Stimulated activated CD4-positive, alpha-beta T cell treated with anti-CD3 and anti-CD28 coated beads, Interleukin-4, amount 100 ng/mL, for 4 hours (primary cell): ENCODE data around the gene HSD11B2.
A peak's percentile ranks its signal among the peaks of the same experiment; 100 is the strongest.
"Not testable (repeated sequence)": the region's sequence is repeated elsewhere in the genome, so short reads cannot be mapped to it uniquely, and the experiment has no call there.

Source experiments
- DNase-seq, 2 experiments: peaks; one replicate each; pipeline ENCODE4 v3.0.0-alpha.2; 2020

HSD11B2 gene

GRCh38 chr16:67397036-67397801, 33.7 kb upstream of the HSD11B2 start:
- DNase-seq: no peak

GRCh38 chr16:67397812-67398545, 32.9 kb upstream of the HSD11B2 start:
- DNase-seq: no peak

GRCh38 chr16:67398546-67399217, 32.2 kb upstream of the HSD11B2 start:
- DNase-seq: no peak

GRCh38 chr16:67399218-67399733, 31.6 kb upstream of the HSD11B2 start:
- DNase-seq: peak; percentile 23 to 61

DNA sequence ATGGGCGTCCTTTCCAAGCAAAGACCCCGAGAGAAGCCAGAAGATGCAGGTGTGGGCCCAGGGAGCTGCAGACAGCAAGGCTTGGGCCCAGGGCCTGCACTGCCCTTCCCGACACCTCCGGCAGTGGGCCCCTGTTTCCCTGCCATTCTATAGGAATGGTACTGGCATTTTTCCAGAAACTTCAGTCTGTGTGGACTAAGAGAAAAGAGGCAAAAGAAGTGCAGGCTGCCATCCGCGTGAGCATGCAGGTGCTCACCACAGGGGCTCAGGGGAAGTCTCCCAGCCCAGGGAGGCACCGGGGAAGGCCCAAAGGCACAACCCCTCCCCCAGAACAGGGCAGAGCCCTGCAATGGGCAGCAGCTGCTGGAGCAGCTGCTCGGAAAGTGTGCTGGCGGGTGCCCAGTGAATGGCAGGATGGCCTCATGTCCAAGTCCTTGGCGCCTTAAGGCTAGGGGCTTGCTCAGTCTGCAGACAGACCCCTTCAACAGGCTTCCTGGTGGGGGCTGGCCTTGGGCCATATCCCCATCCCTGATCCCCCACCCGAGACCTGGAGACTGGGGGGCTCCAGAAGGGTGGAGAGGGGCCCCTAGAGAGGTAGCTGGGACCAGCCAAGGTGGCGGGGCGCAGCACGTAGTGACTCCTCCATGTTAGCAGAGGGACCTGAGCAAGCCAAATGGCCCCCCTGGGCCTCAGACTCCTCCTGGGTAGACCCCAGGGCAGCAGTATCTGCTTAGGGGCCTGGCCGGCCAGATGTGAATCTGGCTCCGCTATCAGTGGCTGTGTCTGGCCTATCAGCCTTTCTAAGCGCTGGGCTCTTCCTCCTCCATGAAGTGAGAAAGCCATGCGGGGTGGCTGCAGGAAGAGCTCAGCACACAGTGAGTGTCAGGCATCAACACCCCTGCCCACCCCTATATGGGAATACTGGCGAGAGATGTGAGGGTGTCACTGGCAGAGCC, 30.9 kb upstream of the HSD11B2 start:
- no peak for DNase-seq

- no peak for DNase-seq
Measured at GRCh38 chr16:67400901-67401300, 30.0 kb upstream of the HSD11B2 start.

DNA sequence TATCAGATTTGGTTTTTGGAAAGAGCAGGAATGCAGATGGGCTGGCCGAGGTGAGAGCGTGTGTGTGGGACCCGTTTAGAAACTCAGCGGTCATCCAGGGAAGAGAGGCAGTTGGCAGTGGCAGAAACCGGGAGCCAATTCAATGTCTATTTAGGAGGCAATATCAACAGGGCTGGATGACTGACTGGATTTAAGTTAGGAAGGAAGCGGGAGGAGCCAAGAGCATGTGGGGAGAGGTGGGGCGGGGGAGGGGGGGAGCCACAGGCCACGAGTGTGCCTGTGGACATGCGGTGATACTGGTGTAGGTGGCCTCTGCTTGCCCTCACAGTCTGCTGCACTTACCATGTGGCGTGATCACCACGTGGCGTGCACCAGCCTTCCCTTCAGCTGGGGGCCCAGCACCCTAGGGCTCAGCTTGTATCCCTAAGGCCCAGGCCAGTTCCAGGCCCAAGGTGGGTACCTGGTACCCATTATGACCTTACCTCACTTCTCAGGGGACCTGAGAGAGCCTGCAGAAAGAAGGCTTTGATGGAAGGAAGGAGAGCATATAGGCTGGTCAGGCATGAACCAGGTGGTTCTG, 26.9 kb upstream of the HSD11B2 start:
- DNase-seq: no peak

GRCh38 chr16:67404740-67405226, 26.1 kb upstream of the HSD11B2 start:
- DNase-seq: no peak

- DNase-seq: no peak
Measured at GRCh38 chr16:67405336-67405735, 25.6 kb upstream of the HSD11B2 start.

GRCh38 chr16:67406111-67406971, 24.6 kb upstream of the HSD11B2 start:
- no peak for DNase-seq

DNA sequence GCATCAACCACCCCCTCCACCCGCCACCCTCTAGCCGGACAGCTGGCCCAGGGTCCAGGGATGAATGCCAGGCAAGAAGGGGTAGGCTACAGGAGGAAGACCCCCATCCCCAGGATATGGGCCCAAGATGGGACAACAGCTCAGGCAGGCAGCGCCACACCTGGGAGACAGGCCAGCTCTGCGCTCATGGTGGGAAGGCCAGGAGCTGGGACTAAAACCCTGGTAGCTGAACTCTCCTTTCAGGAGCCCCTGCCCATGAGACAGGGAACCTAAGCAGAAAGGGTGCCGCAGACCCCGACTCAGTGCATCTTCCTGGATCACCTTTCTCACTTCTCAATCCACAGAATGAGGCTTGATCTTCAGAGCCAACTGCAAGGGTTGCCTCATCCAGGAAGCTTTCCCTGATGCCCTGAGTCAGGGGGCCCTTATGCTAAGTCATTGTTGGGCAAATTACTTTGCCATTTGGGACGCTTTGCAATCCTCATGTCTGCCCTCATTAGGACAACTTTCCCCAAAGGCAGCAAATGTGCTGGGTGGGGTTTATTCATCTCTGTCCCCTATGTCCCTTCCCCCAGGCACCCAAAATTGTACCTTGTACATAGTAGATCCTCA, 23.6 kb upstream of the HSD11B2 start:
- no peak for DNase-seq

GRCh38 chr16:67407788-67408452, 23.0 kb upstream of the HSD11B2 start:
- DNase-seq: no peak

- DNase-seq: no peak
Measured at GRCh38 chr16:67409631-67410030, 21.3 kb upstream of the HSD11B2 start.

GRCh38 chr16:67411339-67411738, 19.6 kb upstream of the HSD11B2 start:
- DNase-seq: no peak

DNA sequence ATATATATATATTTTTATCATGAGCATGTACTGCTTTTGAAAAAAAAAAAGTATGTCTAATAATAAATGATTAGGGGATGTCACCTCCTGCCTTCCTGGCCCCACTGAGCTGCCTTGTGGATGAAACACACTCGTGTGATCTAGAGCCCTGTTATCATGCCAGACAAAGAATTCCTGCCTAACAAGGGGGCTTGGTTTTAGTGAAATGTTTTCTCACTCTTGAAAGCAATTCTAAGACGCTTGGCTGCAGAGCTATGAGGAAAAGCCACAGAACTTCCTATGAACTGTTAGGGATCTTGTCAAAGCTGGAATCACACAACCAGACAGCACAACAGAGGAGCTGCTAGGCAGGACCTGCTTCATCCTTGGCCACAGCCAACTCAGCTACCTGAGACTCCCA, 18.6 kb upstream of the HSD11B2 start:
- no peak for DNase-seq

GRCh38 chr16:67413978-67414911, 16.7 kb upstream of the HSD11B2 start:
- DNase-seq: no peak

DNA sequence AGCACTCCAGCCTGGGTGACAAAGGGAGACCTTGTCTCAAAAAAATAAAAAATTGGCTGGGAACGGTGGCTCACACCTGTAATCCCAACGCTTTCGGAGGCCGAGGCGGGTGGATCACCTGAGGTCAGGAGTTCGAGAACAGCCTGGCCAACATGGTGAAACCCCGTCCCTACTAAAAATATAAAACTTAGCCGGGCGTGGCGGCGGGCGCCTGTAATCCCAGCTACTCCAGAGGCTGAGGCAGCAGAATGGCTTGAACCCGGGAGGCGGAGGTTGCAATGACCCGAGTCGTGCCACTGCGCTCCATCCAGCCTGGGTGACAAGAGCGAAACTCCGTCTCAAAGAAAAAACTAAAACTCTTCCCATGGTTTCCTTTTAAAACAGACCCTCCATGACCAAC, 15.5 kb upstream of the HSD11B2 start:
- not testable (repeated sequence) for DNase-seq
